ENCODE results near the gene PURB.
"Not testable (repeated sequence)": the region's sequence is repeated elsewhere in the genome, so short reads cannot be mapped to it uniquely, and the experiment has no call there.

Gene PURB

GRCh38 chr7:44891372-44891771 lies 6.0 kb upstream of the PURB start:
- no peak for DNase-seq

DNA sequence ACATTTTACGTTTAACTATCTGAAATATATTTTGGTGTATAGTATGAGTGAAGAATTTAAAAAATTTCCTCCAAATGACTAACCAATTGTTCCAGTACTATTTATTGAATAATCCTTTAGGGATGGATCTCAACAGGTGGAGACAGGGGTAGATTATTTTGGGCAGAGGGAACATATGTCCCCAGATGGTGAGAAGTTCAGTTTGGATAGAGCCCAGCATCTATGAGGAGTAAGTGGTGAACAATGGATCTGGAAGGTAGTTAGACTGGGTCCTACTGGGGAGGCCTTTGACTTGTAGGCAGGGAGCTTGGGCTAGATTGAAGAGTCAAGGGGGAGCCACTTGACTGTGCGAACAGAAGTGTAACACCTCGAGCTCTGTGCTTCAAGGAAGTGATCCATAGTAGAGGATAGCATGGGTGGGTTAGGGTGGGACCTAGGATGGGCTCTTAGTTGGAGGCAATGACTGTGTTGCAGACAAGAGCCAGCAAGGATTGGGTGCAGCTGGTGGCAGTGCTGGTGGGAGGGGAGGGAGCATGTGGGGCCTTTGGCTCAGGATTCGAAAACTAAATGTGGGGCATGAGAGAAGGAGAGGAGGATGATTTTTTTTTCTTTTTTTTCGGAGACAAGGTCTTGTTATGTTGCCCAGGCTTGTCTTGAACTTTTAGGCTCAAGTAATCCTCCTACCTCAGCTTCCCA lies 3.9 kb upstream of the PURB start:
- DNase-seq = no peak

DNA sequence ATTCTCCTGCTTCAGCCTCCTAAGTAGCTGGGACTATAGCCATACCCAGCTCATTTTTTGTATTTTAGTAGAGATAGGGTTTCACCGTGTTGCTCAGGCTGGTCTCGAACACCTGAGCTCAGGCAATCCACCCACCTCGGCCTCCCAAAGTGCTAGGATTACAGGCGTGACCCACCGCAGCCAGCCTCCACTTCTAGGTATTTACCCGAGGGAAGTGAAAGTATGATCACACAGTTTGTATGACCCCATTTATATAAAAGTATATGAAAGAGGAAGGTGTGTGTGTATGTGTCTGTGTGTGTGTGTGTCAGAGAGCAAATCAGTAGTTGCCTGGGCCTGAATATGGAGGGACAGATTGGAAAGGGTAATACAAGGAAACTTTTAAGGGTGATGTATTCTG lies 2.0 kb upstream of the PURB start:
- no peak for DNase-seq

DNA sequence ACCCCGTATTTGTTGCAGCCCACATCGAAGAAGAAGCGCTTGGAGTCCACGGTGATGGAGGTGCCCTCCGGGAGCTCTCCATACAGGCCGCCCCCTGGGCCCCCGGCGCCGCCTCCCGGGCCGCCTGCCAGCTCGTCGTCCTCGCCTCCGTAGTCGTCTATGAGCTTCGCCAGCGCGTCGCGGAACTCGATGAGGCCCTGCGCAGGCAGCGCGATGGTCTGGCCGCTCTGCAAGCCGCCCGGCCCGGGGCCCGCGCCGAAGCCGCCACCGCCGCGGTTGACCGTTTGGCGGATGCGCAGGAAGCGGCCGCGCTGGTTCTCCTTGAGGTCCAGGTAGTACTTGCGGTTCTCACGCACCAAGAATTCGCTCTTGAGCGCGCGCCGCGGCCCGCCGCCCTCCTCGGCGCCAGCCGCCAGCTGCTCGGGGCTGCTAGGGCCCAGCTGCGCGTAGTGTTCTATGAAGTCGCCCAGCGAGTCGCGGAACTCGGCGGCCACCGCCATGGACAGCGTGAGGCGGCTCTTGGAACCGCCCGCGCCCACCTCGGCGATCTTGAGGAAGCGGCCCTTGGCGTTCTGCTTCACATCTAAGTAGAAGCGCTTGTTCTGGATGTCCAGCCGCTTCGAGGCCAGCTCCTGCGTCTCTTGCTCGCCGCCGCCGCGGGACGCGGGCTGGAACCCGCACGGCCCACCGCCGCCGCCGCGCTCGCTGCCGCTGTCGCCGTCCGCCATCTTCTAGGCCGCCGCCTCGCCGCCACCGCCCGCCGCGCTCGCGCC lies 523 bp downstream of the PURB start:
- DNase-seq = peak in 11 of 14 donors; percentile 29 to 78 (median 53)

- no peak for DNase-seq
These were observed 1.2 kb downstream of the PURB start for GRCh38 chr7:44883961-44884620.

GRCh38 chr7:44882899-44883298 lies 2.4 kb downstream of the PURB start:
- no peak for DNase-seq

DNA sequence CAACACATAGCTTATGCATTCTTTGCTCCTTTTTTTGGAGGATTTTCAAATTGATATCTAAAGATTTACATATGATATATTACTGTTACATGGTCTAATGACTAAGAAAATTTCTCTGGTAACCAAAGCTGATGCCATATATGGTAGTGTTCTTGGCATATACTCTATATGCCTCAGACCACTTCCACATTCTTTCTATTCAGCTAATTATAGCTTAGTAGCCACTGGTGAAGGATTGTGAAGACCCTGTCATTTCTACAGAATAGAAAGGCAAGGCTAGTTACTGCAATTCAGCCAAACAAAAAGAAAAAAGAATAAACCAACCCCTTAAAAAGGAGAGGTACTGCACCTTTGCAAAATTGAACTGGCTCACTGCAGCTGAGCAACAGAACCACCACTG lies 3.7 kb downstream of the PURB start:
- no peak for DNase-seq

GRCh38 chr7:44881066-44881600 lies 4.2 kb downstream of the PURB start:
- DNase-seq = no peak

GRCh38 chr7:44880317-44881018 lies 4.9 kb downstream of the PURB start:
- no peak for DNase-seq

DNA sequence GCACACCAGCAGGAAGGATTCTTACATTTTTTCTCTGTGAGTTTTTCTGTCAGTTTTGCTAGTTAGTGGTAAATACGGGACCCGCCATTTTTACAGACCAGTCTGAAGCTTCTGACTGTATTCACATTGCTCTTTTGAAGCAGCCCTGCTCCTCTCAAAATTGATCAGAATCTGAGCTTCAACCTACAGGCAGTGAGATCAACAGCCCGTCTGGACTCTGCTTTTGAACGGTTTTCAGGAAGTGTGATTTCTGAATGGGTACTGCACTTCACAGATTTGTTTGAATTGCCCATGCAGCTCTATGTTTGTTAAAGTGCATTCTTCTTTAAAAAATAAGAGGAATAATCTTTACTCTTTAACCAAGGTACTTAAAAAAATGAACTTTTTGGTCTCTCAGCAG lies 8.9 kb downstream of the PURB start:
- no peak for DNase-seq

DNA sequence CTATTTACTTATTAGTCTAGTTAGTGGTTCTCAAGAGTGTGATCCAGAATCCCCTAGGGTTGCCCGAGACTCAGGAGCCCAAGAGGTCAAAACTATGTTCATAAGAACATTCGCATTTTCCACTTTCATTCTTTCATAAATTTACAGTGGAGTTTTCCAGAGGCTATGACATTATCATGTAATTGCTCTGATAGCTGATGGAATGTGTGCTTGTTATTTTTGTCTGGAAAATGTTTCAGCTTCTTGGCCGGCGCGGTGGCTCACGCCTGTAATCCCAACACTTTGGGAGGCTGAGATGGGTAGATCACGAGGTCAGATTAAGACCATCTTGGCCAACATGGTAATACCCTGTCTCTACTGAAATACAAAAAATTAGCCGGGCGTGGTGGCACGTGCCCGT lies 10.1 kb downstream of the PURB start:
- DNase-seq = no peak

DNA sequence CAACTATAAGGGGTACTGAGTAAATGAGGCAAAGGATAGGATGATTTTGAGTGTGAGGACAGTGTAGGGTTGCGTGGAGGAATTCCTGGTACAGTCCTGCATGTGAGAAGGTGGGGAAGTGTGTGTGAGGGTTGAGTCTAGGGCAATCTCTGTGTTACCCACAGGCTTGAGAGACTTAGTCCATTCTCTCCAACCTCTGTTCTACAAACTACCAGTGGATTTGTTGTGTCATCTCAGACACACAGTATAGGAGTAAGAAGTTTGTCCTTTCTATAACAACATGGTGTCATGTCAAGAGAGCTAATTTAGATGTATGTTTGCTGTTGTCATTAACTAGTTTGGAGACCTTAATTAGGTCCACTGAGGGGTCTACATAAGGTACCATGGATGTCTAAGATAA lies 12.5 kb downstream of the PURB start:
- no peak for DNase-seq

GRCh38 chr7:44871918-44872317 lies 13.4 kb downstream of the PURB start:
- DNase-seq = not testable (repeated sequence)

DNA sequence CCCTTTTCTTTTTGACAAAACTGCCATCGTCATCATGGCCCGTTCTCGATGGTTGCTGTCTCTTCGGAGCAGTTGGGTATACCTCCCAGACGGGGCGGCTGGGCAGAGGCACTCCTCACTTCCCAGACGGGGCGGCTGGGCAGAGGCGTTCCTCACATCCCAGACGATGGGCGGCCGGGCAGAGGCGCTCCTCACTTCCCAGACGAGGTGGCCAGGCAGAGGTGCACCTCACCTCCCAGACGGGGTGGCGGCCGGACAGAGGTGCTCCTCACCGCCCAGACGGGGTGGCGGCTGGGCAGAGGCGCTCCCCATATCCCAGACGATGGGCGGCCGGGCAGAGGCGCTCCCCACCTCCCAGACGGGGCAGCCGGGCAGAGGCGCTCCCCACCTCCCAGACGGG lies 14.6 kb downstream of the PURB start:
- DNase-seq = not testable (repeated sequence)

GRCh38 chr7:44870336-44870735 lies 15.0 kb downstream of the PURB start:
- DNase-seq = not testable (repeated sequence)

- DNase-seq = peak in 3 of 14 donors; percentile 2 to 21 (median 18)
These were observed 18.0 kb downstream of the PURB start for GRCh38 chr7:44867073-44867995.

DNA sequence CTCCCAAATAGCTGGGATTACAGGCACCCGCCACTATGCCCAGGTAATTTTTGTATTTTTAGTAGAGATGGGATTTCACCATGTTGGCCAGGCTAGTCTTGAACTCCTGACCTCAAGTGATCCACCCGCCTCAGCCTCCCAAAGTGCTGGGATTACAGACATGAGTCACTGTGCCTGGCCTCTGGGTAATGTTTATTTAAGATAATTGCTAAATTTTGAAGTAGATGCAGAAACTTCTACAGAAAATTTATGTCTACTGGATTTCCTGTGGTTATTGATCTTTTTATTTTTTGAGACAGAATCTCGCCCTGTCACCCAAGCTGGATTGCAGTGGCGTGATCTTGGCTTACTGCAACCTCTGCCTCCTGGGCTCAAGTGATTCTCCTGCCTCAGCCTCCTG lies 23.4 kb downstream of the PURB start:
- not testable (repeated sequence) for DNase-seq

GRCh38 chr7:44858161-44858560 lies 27.2 kb downstream of the PURB start:
- DNase-seq = no peak

DNA sequence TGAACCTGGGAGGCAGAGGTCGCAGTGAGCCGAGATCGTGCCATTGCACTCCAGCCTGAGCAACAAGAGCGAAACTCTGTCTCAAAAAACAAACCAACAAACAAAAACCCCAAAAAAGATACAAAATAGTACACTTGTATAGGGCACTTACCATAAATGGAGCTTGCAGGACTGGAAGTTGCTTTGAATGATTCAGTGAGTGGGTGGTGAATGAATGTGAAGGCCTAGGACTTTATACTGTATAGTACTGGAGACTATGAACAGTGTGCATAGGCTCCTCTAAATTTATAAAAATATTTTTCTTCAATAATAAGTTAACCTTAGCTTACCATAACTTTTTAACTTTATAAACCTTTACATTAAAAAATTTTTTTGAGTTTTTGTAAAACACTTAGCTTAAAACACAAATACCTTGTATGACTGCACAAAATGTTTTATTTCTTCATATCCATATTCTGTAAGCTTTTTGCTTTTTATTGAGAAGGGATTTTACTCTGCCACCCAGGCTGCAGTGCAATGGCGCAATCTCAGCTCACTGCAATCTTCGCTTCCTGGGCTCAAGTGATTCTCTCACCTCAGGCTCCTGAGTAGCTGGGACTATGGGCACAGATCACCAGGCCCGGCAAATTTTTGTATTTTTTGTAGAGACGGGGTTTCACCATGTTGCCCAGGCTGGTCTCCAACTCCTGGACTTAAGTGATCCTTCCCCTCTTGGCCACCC lies 30.5 kb downstream of the PURB start:
- DNase-seq = no peak

- no peak for DNase-seq
These were observed 31.9 kb downstream of the PURB start for GRCh38 chr7:44853391-44853790.

- DNase-seq = no peak
These were observed 32.7 kb downstream of the PURB start for GRCh38 chr7:44852590-44852989.
